Measurements from ENCODE around the gene CASTOR1.

Gene CASTOR1

GRCh38 chr22:30302810-30303138 is 13.5 kb upstream of the CASTOR1 start:
- TF ChIP-seq CTCF (IDR thresholded peaks at IDR 0.05) = no peak

DNA sequence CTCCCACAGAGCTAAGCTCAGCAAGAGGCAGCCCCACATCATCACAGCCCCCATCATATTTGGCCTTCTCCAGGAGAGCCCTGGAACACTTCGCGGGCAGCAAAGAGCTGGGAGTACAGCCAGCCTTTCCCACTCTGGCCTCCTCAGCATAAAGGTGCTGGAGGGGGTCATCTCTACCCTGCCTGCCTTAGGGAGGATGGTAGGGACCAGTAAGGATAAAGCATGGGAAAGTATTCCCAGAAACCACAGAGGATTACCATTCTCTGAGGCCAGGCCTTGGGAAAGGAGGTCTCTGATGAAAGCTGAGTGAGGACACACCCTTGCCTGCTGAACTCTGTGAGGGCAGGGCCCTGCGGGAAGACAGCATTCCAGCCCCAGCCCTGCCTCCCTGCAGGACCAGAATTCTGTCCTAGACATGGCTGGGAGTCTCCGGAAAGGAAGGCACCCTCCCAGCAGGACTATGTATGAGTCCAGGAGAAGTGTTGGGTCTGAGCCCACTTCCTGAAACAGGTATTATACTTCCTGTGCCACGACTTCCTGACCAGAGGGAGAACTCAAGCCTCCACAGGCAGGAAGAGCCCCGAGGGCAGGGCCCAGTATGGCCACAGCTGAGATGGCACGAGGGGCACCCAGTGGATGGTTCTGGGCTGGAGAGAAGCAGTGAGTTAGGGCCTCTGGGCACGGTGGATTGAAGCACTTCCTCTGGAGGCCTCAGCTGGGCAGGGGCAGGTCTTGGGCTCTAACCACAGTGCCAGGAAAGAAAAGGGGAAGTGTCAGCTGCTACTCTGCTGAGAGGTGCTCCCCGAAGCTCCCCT is 12.9 kb upstream of the CASTOR1 start:
- TF ChIP-seq CTCF (IDR thresholded peaks at IDR 0.05) = no peak

DNA sequence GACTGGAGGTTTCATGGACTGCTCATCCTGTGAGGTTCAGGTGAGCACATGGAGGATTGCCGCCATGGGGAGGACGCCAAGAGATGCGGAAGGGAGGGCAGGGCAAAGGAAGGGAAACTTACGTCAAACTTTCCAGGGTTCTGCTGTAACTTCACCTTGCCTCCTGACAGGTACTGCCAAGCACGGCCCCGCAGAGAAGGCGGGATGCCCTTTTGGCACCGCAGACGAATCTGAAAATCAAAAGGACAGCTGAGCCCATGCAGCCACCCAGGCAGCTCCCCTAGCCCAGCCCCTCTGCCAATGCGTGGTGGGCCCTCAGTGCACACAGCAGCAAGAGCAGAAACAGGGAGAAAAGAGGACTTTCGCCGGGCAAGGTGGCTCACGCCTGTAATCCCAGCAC is 10.0 kb upstream of the CASTOR1 start:
- no peak for TF ChIP-seq CTCF (IDR thresholded peaks at IDR 0.05)

DNA sequence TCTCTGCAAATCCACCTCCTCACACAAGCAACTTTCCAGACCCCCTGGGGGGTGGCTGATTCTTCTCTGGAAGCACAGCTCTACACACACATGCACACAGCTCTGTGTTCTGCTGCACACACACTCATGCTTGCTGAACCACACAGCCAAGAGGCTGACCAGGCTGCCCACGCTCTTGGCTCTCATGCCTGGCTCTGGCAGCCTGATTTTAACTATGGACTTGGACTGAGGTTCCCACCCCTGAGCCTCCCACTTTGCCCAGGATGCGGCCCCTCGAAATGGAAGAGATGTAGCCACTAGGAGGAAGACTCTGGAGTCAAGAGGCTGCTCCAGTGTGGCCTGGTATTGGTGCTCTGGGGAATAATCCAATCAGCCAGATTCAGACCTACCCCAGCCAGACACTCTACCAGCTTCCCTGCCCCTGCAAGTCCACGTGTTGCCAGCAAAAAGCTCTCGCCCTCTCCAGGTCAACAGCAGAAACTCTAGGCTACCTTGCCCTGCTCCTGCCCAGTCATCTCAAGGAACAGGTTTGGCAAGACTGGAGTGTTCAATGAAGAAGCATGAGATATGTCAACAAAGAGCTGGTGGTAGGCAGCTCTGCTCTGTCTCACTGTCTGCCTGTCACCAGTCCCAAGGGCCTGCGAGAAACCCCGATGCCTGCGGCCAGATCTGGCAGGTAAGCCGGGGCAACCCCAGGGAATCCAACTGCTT is 8.8 kb upstream of the CASTOR1 start:
- TF ChIP-seq CTCF (IDR thresholded peaks at IDR 0.05) = no peak; the same call in 1 of the 2 replicates

DNA sequence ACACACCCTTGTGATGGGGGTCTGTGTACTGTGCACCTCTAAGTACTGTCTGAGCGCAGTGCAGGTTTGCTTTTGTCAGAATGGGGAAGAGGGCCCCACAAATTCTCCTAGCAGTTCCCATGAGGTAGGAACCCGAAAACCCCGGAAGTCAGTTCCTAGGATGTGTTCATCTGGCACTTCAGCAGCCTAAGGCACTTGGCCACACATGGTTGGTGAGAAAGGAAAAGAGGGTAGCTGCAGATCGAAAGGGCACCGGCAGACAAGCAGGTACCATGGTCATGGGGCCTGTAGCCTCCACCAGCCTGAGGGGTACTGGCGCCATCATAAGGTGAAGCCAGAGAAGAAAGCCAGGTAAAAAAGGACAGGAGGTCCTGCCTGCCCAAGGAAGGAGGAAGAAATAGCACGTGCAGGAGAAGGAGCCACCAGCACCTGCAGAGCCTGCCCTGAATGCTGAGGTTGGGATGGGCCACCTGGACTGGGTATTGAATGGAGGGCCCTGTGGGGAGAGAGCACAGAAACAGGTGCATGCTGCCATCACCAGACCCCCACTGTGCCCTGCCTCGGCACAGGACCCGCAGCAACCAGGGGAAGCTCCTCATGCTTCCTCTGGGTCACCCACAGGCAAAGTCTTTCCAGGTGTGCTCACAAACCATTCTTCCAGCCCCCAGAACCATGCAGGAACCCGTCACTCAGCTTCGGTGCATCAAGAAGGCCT is 8.1 kb upstream of the CASTOR1 start:
- TF ChIP-seq CTCF (IDR thresholded peaks at IDR 0.05) = no peak

DNA sequence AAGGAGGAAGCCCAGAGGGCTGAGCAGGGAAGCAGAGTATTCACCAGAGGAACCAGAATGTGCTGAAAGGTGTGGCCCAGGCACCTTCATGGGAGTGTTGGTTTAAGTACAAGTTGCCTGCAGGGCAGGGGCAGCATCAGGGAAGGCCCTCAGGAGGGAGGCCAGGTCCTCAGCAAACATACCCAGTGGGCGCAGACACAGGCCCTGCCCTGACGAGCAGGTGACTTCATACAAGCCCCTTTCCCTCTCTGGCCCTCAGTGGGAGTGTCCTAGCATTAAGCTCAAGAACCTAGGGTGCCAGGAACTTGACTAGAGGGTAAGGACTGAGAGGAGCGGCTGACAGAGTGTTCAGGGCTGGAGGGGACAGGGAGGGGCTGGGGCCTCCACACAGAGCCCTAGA is 7.5 kb upstream of the CASTOR1 start:
- TF ChIP-seq CTCF (IDR thresholded peaks at IDR 0.05) = no peak

DNA sequence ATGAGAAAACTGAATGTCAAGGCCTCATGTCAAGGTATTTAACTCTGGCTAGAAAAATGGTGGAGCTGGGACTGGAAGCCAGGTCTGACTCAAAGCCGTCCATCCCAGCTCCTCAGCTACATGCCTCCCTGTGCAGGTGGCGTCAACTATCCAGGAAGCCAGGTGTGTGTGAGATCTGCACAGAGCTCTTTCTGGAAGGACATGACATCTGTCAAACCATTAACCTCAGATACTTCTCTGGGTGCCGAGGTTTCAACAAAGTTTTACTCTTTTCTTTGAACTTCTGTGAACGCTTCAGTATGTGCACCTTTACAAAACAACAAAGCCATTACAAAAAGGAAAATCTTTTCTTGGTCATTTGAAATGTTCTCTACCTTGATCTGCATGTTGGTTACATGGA is 7.0 kb upstream of the CASTOR1 start:
- no peak for TF ChIP-seq CTCF (IDR thresholded peaks at IDR 0.05)

Data from LNCAP (cell line).